Prostate gland (tissue), 2 donors: ENCODE results near the gene DNAJB7. TPM values are rescaled to one million over a fixed set of nuclear protein-coding genes. Genes with fewer than 3 reads are reported as not detected.

Source experiments
- DNase-seq: peaks from one replicate; pipeline ENCODE4 v3.0.0-alpha.2; 2019; ENCODE audit warnings: low spot score
- H3K27ac ChIP-seq, 2 donors: fragments of 200-600 bp; sonication (generic); 2 replicates each; pipeline ENCODE4 v1.5.1; 2017 to 2019
- H3K27me3 ChIP-seq: fragments of 200-600 bp; sonication (generic); replicated peaks from 2 replicates; pipeline ENCODE4 v1.5.1; 2019; ENCODE audit not compliant: insufficient read depth
- H3K36me3 ChIP-seq, 2 donors: fragments of 200-600 bp; sonication (generic); 1 replicate in 1 of 2; 2 replicates in 1 of 2; pipeline versions ENCODE4 v1.5.1 to v1.8.1; 2017 to 2019
- H3K4me1 ChIP-seq: fragments of 200-600 bp; sonication (generic); replicated peaks from 2 replicates; pipeline ENCODE4 v1.5.1; 2019
- H3K4me3 ChIP-seq, 2 donors: fragments of 200-600 bp; sonication (generic); 2 replicates each; pipeline ENCODE4 v1.5.1; 2017 to 2019
- H3K9me3 ChIP-seq: fragments of 200-600 bp; sonication (generic); 2 replicates; pipeline ENCODE4 v1.5.1; 2017
- POLR2A ChIP-seq: fragments of 450-650 bp; IDR thresholded peaks from one replicate; pipeline ENCODE4 v1.6.1; 2016; ENCODE audit warnings: antibody characterized with exemption, mild to moderate bottlenecking
- POLR2AphosphoS5 ChIP-seq: sonication (generic); formaldehyde crosslinking; IDR thresholded peaks from one replicate; pipeline ENCODE4 v1.6.1; 2017; ENCODE audit warnings: antibody characterized with exemption
- WGBS: methylation state at CpG from one replicate; pipeline ENCODE4 v1.1.5; 2018; 5-methylcytosine and 5-hydroxymethylcytosine counted together
- intact Hi-C: fragments of 100-400 bp; cut with DNase I; formaldehyde crosslinking; loops from one replicate; pipeline ENCODE4 v1.14.2; 2022
- total RNA-seq, 2 donors: library from RNA; depleted of rRNA; stranded (reverse); fragments of >200 nt; gene quantifications; one replicate each; pipeline ENCODE4 v1.1.0, GENCODE V29; 2016
- TF ChIP-seq, protein P1 (sequence below), 4 experiments: fragments of 200-600 bp in 2 of 4; fragments of 450-650 bp in 2 of 4; sonication (generic) in 2 of 4; IDR thresholded peaks; 1 replicate in 3 of 4; 2 replicates in 1 of 4; pipeline ENCODE4 v1.5.1; 2016 to 2019; ENCODE audit warnings: antibody characterized with exemption in 4 of 4, mild to moderate bottlenecking in 2 of 4, moderate library complexity in 2 of 4

DNAJB7 gene
- total RNA-seq, 2 donors from 2014 or later, result 0.17 TPM; not detected in 1

DNA sequence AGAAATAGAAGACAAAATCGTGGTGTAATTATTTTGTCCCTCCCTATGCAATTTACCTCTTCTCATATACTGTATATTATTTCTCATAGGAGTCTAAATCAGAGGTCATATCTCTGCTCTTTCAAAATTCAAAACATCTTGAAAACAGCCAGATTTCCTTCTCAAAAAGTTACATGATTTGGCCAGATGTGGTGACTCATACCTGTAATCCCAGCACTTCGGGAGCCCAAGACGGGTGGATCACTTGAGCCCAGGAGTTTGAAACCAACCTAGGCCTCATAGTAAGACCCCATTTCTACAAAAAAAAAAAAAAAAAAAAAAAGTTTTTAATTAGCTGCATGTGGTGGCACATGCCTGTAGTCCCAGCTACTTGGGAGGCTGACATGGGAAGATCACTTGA lies 29.0 kb upstream of the DNAJB7 start:
- no peak overlapping the region for H3K27ac ChIP-seq
- no peaks in the 10 kb centered on the region for H3K36me3 ChIP-seq
- intact Hi-C loops, result loop anchor here (10.0 kb wide), 1 partner anchor 206 kb away; no protein-coding TSS in a partner anchor
- no peak overlapping the region for H3K4me3 ChIP-seq
- no peaks in the 10 kb centered on the region for H3K4me1 ChIP-seq
- TF ChIP-seq, protein P1, sequence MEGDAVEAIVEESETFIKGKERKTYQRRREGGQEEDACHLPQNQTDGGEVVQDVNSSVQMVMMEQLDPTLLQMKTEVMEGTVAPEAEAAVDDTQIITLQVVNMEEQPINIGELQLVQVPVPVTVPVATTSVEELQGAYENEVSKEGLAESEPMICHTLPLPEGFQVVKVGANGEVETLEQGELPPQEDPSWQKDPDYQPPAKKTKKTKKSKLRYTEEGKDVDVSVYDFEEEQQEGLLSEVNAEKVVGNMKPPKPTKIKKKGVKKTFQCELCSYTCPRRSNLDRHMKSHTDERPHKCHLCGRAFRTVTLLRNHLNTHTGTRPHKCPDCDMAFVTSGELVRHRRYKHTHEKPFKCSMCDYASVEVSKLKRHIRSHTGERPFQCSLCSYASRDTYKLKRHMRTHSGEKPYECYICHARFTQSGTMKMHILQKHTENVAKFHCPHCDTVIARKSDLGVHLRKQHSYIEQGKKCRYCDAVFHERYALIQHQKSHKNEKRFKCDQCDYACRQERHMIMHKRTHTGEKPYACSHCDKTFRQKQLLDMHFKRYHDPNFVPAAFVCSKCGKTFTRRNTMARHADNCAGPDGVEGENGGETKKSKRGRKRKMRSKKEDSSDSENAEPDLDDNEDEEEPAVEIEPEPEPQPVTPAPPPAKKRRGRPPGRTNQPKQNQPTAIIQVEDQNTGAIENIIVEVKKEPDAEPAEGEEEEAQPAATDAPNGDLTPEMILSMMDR (IDR thresholded peaks at IDR 0.05), result no peak
- no peak for TF ChIP-seq POLR2AphosphoS5
- TF ChIP-seq POLR2A, result no peak
- DNase-seq, result no peak
- H3K27me3 ChIP-seq, result no peaks in the 10 kb centered on the region
- H3K9me3 ChIP-seq, result no peaks in the 10 kb centered on the region
- 89% methylated on average over 3 of the region's 3 CpGs for WGBS

DNA sequence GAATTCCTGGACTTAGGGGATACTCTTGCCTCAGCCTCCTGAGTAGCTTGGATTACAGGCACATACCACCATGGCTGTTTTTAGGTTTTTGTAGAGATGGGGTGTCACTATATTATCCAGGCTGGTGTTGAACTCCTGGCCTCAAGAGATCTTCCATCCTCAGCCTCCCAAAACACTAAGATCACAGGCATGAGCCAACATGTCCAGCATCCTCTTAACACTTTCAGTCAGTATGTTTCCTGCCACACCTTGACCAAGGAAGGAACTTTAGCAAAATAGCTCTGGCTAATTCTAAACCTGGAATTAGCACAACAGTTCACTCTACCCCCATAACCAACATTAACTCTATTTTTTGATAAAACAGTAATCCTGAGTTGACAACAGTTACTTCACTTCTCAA lies 27.2 kb upstream of the DNAJB7 start:
- TF ChIP-seq POLR2AphosphoS5 (no peak), POLR2A (no peak)
- TF ChIP-seq, protein P1 (IDR thresholded peaks at IDR 0.05), result no peak
- Histone ChIP-seq H3K4me1 (no peaks in the 10 kb centered on the region), H3K27me3 (no peaks in the 10 kb centered on the region), H3K9me3 (no peaks in the 10 kb centered on the region), H3K36me3 (no peaks in the 10 kb centered on the region), H3K27ac (no peak overlapping the region), H3K4me3 (no peak overlapping the region)
- intact Hi-C loops, result no loop called here
- no peak for DNase-seq

DNA sequence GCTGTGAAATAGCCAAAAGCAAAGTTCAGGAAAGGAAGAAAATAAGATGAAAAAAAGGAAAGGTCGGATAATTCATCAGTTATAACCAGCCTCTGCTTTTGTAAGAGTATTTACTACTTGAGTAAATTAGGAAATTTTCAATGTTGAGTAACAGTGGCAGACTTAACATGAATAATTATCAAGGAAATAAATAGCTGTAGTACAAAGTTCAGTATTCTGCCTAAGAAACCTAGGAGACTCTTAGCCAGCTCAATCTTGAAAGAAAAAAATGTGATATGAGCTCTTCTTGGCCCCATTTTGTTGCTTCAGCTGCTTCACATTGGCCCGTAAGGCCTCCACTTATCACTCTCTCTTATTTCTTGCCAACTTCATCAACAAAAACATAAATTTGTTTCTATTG lies 17.0 kb upstream of the DNAJB7 start:
- Histone ChIP-seq H3K27ac (no peak overlapping the region), H3K36me3 (no peaks in the 10 kb centered on the region), H3K4me1 (no peaks in the 10 kb centered on the region), H3K4me3 (no peak overlapping the region), H3K27me3 (no peaks in the 10 kb centered on the region), H3K9me3 (no peaks in the 10 kb centered on the region)
- intact Hi-C loops, result no loop called here
- 94% methylated on average over 2 of the region's 2 CpGs for WGBS
- DNase-seq, result no peak
- TF ChIP-seq POLR2A (no peak), POLR2AphosphoS5 (no peak)
- TF ChIP-seq, protein P1 (IDR thresholded peaks at IDR 0.05), result no peak

DNA sequence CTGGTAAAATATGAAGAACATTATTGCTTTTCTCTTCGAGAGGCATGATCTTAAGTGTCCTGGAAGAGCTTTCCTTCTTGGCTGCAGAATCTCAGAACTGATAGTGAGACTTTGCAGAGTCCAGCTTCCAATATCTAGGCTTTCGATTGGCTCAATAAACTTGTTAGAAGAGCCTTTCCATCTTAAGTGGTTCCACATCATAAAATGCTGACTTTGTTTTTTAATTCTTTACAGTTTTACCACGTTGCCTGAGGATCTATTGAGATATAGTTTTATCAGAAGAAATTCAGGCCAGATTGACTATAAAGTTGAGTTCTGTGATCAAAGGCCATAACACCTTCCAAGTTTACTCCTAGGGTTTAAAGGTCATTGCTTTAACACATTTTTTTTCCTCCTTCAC lies 15.6 kb upstream of the DNAJB7 start:
- DNase-seq, result no peak
- Histone ChIP-seq H3K4me3 (no peak overlapping the region), H3K4me1 (no peaks in the 10 kb centered on the region), H3K36me3 (no peaks in the 10 kb centered on the region), H3K9me3 (no peaks in the 10 kb centered on the region), H3K27ac (no peak overlapping the region), H3K27me3 (no peaks in the 10 kb centered on the region)
- 58% methylated on average over 3 of the region's 3 CpGs for WGBS
- TF ChIP-seq POLR2A, result no peak
- TF ChIP-seq, protein P1 (IDR thresholded peaks at IDR 0.05), result no peak
- TF ChIP-seq POLR2AphosphoS5, result no peak
- intact Hi-C loops, result no loop called here

DNA sequence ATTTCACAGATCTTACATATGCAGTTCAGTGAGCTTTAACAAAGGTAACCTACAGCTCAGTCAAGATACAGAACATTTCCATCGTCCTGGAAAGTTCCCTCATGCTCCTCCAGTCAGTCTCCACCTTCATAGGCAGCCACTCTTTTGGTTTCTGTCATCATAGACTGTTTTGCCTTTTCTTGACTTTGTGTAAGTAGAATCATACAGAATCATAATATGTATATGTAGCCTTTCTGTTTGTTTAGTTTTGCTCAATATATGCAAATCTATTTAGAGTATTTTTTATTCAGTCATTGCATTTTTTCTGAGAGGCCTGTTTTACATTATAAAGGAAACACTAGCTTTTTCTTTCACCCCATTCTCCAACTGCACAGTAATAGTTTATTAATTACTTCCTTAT lies 15.0 kb upstream of the DNAJB7 start:
- DNase-seq, result no peak
- TF ChIP-seq, protein P1 (IDR thresholded peaks at IDR 0.05), result no peak
- TF ChIP-seq POLR2AphosphoS5 (no peak), POLR2A (no peak)
- intact Hi-C loops, result no loop called here
- WGBS, result 65% methylated on average over 1 of the region's 1 CpG
- no peak overlapping the region for H3K27ac ChIP-seq
- H3K4me3 ChIP-seq, result no peak overlapping the region
- H3K4me1 ChIP-seq, result no peaks in the 10 kb centered on the region
- no peaks in the 10 kb centered on the region for H3K36me3 ChIP-seq
- no peaks in the 10 kb centered on the region for H3K27me3 ChIP-seq
- no peaks in the 10 kb centered on the region for H3K9me3 ChIP-seq
